ENCODE results near the gene FN1.
"Not testable (repeated sequence)": the region's sequence is repeated elsewhere in the genome, so short reads cannot be mapped to it uniquely, and the experiment has no call there.

The FN1 gene

GRCh38 chr2:215347878-215348277 lies 88.0 kb downstream of the FN1 start:
- DNase-seq (ENCODE audit: low read depth in 2 of 2), result no peak

- no peak for DNase-seq (ENCODE audit: low read depth in 2 of 2)
Observed at GRCh38 chr2:215338883-215339679, 96.8 kb downstream of the FN1 start.

GRCh38 chr2:215332872-215333595 lies 102.8 kb downstream of the FN1 start:
- no peak for DNase-seq (ENCODE audit: low read depth in 2 of 2)

GRCh38 chr2:215328066-215328465 lies 107.8 kb downstream of the FN1 start:
- DNase-seq (ENCODE audit: low read depth in 2 of 2), result no peak

DNA sequence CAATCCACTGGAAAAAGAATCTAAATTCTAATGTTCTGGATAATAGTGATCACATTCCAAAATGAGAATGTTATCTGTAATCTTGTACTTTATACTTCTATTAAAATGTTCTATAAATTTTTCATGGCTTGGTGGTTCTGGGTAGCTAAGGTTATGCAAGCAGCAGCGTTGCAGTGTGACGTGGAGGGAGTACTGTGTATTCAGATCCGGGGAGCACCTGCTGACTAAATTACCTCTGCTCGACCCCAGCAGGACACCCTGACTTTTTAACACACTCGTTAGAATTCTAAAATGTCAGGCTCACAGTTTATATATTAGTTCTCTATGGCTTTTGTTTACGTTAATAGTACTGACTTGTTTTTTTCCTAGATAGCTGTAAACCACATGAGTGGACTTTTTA lies 111.1 kb downstream of the FN1 start:
- DNase-seq (ENCODE audit: low read depth in 2 of 2), result no peak

DNA sequence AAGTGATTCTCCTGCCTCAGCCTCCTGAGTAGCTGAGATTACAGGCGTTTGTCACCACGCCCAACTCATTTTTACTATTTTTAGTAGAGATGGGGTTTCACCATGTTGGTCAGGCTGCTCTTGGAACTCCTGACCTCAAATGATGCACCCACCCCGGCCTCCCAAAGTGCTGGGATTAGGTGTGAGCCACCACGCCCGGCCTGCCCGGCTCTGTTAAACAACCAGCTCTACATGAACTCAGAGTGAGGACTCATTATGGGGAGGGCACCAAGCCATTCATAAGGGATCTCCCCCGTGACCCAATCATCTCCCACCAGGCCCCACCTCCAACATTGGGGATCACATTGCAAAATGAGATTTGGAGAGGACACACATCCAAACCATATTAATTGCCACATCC lies 115.2 kb downstream of the FN1 start:
- no peak for DNase-seq (ENCODE audit: low read depth in 2 of 2)

DNA sequence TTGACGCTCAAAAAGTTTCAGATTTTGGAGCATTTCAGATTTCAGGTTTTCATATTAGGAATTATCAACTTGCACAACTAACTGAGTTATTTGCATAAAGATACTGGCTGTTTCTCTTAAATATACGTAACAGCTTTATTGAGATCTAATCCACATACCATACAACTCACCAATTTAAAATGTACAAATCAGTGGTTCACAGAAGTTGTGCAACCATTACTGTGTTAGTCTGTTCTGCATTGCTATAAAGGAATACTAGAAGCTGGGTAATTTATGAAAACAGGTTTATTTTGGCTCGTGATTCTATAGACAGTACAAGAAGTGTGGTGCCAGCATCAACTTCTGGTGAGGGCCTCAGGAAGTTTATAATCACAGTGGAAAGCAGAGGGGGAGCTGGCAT lies 115.8 kb downstream of the FN1 start:
- no peak for DNase-seq (ENCODE audit: low read depth in 2 of 2)

- DNase-seq (ENCODE audit: low read depth in 2 of 2), result no peak
Observed at GRCh38 chr2:215319500-215319899, 116.4 kb downstream of the FN1 start.

- DNase-seq (ENCODE audit: low read depth in 2 of 2), result no peak
Observed at GRCh38 chr2:215316336-215316735, 119.5 kb downstream of the FN1 start.

DNA sequence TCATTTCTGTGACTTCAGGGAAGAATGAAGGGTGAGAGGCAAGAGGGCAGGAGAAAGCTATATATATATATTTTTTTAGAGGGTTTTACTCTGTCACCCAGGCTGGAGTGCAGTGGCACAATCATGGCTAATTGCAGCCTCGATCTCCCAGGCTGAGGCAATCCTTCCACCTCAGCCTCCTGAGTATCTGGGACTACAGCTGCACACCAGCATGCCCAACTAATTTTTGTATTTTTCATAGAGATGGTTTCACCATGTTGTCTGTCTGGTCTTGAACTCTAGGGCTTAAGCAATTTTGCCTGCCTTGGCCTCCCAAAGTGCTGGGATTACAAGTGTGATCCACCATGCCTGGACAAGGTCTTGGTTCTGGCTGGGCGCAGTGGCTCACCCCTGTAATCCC lies 120.6 kb downstream of the FN1 start:
- no peak for DNase-seq (ENCODE audit: low read depth in 2 of 2)

DNA sequence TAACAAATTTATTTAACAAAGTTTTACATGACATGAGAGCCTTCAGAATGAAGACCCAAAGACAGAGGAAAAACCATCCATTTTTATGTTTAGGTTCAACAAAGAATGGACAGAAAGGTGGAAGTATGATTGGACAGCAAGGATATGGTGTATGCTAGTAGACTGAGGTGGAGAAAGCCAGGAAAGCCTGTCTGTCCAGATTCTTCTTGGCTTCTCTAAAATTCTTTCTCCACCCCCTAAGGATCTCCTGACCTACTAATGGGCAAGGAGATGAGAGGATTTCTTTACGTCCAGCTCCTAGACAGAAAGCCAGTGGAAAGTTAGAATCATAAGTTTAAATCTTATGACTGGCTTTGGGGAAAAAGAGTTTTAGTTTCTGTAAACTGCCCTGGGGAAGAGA lies 121.0 kb downstream of the FN1 start:
- DNase-seq (ENCODE audit: low read depth in 2 of 2), result no peak

DNA sequence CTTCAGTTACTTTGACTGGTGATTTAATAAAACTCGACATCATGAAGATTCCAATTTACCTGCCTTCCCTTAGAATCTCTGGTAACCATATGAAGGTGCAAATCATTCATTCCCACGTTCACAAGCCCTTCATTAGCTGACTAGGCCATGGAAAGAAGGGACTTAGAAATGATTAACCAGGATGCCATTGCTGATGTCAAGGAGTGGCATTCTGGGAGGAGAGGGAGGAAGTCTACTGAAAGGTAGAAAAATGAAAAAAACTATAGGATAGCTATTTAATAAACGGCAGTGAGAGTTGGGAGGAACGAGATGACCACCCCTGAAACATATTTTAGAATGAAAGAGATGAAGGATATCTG lies 122.6 kb downstream of the FN1 start:
- no peak for DNase-seq (ENCODE audit: low read depth in 2 of 2)

DNA sequence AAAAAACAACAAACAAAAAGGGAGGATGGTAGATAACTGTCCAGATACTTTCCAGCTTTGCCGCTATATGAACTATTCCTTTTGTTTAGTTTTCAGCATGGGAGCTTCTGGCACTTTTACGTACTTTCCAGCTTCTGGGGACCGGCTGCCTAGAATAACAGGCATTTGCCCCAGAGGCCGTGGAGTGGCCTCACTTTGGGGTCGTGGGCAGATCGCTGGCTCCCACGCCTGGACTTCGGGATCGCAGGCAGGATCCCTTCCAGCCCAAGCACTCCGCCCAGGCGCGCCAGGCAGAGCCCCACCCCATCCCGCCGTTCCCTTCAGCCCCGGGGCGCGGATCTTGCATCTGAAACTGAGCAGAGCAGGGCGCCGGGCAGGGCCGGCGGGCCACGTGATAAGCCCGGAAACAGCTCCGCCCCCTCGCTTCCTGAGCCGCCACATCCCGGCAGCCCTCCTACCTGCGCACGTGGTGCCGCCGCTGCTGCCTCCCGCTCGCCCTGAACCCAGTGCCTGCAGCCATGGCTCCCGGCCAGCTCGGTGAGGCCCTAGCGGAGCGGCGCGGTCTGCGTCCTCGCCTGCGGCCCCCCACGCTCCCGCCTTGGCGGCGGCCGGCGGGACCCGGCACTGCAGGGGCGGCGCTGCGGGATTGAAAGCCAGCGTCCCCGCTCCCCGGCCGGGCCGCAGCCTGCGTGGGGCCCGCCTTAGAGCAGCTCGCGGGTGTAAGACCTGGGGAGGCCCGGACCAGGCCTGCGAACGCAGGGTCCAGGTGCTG lies 124.1 kb downstream of the FN1 start, which contains the start of gene ATIC:
TSS of gene ATIC (plus strand) at position 435 of the 772 bp plus-strand sequence. CDS start at position 519, 84 bp downstream.
- DNase-seq (ENCODE audit: low read depth in 2 of 2), result peak; percentile 83 to 91

- DNase-seq (ENCODE audit: low read depth in 2 of 2), result not testable (repeated sequence)
Observed at GRCh38 chr2:215311259-215311624, 124.6 kb downstream of the FN1 start.
